ENCODE results near the gene LRTM2.

The LRTM2 gene

GRCh38 chr12:1779783-1780182 is 40.6 kb upstream of the LRTM2 start:
- H3K4me1 ChIP-seq (ENCODE audit: control insufficient read depth in 1 of 2, insufficient read depth in 1 of 2, low read depth in 1 of 2, low read length in 1 of 2), result peaks cover 47 to 69% of the 10 kb centered on the region in 2 experiments
- H3K9me3 ChIP-seq, result no peaks in the 10 kb centered on the region
- TF ChIP-seq CTCF (IDR thresholded peaks at IDR 0.05), result no peak
- H3K27me3 ChIP-seq, result no peaks in the 10 kb centered on the region
- peak overlapping the region; percentile 21 for H3K27ac ChIP-seq
- H3K4me3 ChIP-seq (ENCODE audit: low read depth in 1 of 2, low read length in 1 of 2), result no peak overlapping the region
- no peaks in the 10 kb centered on the region for H3K36me3 ChIP-seq

GRCh38 chr12:1781772-1782171 is 38.6 kb upstream of the LRTM2 start:
- no peak overlapping the region for H3K4me3 ChIP-seq (ENCODE audit: low read depth in 1 of 2, low read length in 1 of 2)
- peaks cover 37 to 51% of the 10 kb centered on the region in 2 experiments for H3K4me1 ChIP-seq (ENCODE audit: control insufficient read depth in 1 of 2, insufficient read depth in 1 of 2, low read depth in 1 of 2, low read length in 1 of 2)
- H3K36me3 ChIP-seq, result peaks cover 11% of the 10 kb centered on the region
- H3K9me3 ChIP-seq, result no peaks in the 10 kb centered on the region
- peak overlapping the region; percentile 50 for H3K27ac ChIP-seq
- H3K27me3 ChIP-seq, result no peaks in the 10 kb centered on the region
- no peak for TF ChIP-seq CTCF (IDR thresholded peaks at IDR 0.05)

- Histone ChIP-seq H3K27ac (peak overlapping the region; percentile 50), H3K36me3 (peaks cover 15% of the 10 kb centered on the region), H3K9me3 (no peaks in the 10 kb centered on the region), H3K4me3 (ENCODE audit: low read depth in 1 of 2, low read length in 1 of 2) (no peak overlapping the region), H3K27me3 (no peaks in the 10 kb centered on the region), H3K4me1 (ENCODE audit: control insufficient read depth in 1 of 2, insufficient read depth in 1 of 2, low read depth in 1 of 2, low read length in 1 of 2) (peaks cover 37 to 47% of the 10 kb centered on the region in 2 experiments)
- TF ChIP-seq CTCF (IDR thresholded peaks at IDR 0.05), result no peak
These were observed 38.1 kb upstream of the LRTM2 start for GRCh38 chr12:1782215-1782614.

GRCh38 chr12:1787714-1788113 is 32.7 kb upstream of the LRTM2 start:
- Histone ChIP-seq H3K4me3 (ENCODE audit: low read depth in 1 of 2, low read length in 1 of 2) (no peak overlapping the region), H3K36me3 (peaks cover 22% of the 10 kb centered on the region), H3K4me1 (ENCODE audit: control insufficient read depth in 1 of 2, insufficient read depth in 1 of 2, low read depth in 1 of 2, low read length in 1 of 2) (peaks cover 26 to 32% of the 10 kb centered on the region in 2 experiments), H3K9me3 (no peaks in the 10 kb centered on the region), H3K27ac (no peak overlapping the region), H3K27me3 (no peaks in the 10 kb centered on the region)
- TF ChIP-seq CTCF (IDR thresholded peaks at IDR 0.05), result no peak

GRCh38 chr12:1790444-1790843 is 29.9 kb upstream of the LRTM2 start:
- no peak for TF ChIP-seq CTCF (IDR thresholded peaks at IDR 0.05)

More at GRCh38 chr12:1790444-1790843, 29.9 kb upstream of the LRTM2 start:
- Histone ChIP-seq H3K4me1 (ENCODE audit: control insufficient read depth in 1 of 2, insufficient read depth in 1 of 2, low read depth in 1 of 2, low read length in 1 of 2) (peaks cover 17 to 36% of the 10 kb centered on the region in 2 experiments), H3K9me3 (no peaks in the 10 kb centered on the region), H3K27me3 (no peaks in the 10 kb centered on the region), H3K4me3 (ENCODE audit: low read depth in 1 of 2, low read length in 1 of 2) (no peak overlapping the region), H3K27ac (no peak overlapping the region), H3K36me3 (peaks cover 22% of the 10 kb centered on the region)
